HL-60 (cell line): ENCODE results near the gene POLD2.

Experiments
- CTCF ChIP-seq: IDR thresholded peaks from one replicate; pipeline ENCODE4 v1.5.1; 2011; ENCODE audit warnings: low read length, control low read depth, inconsistent platforms; ENCODE audit not compliant: insufficient read depth
- GABPA ChIP-seq: IDR thresholded peaks from 2 replicates; pipeline ENCODE4 v1.6.1; 2012; ENCODE audit warnings: low read depth
- POLR2AphosphoS5 ChIP-seq: IDR thresholded peaks from 2 replicates; pipeline ENCODE4 v1.6.1; 2012; ENCODE audit warnings: low read depth
- REST ChIP-seq: IDR thresholded peaks from 2 replicates; pipeline ENCODE4 v1.6.1; 2012; ENCODE audit warnings: low read depth; ENCODE audit not compliant: insufficient replicate concordance

DNA sequence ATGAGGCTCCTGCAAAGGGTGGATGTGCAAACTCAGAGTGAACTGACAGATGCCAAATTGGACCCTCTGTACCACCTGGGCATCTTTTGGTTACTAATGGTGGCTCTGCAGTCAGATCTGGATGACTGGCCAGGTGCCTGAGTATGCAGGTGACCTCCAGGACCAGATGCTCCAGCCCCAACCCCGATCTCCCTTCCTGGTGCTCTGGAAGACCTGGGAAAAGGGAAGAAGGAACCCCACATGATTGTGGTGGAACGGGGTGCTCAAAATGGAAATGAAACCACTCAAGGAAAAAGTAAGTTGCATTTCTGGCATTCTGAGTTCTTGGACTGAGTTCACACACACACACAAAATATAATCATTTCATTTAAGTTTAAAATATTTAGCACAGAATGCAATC is 29.0 kb downstream of the POLD2 start:
- no peak for TF ChIP-seq CTCF
- no peak for TF ChIP-seq GABPA
- TF ChIP-seq REST, result no peak
- no peak for TF ChIP-seq POLR2AphosphoS5
